Bladder microvascular endothelial cell (primary cell): ENCODE data around the gene AGK. TPM values are rescaled to one million over a fixed set of nuclear protein-coding genes. Genes with fewer than 3 reads are reported as not detected.

ENCODE experiments used
- total RNA-seq: library from RNA; depleted of rRNA; stranded (reverse); fragments of >200 nt; gene quantifications from 2 replicates; pipeline ENCODE4 v1.2.3, GENCODE V29; 2014

AGK gene, protein sequence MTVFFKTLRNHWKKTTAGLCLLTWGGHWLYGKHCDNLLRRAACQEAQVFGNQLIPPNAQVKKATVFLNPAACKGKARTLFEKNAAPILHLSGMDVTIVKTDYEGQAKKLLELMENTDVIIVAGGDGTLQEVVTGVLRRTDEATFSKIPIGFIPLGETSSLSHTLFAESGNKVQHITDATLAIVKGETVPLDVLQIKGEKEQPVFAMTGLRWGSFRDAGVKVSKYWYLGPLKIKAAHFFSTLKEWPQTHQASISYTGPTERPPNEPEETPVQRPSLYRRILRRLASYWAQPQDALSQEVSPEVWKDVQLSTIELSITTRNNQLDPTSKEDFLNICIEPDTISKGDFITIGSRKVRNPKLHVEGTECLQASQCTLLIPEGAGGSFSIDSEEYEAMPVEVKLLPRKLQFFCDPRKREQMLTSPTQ
- total RNA-seq, result 15.2 and 27.9 TPM in 2 replicates

DNA sequence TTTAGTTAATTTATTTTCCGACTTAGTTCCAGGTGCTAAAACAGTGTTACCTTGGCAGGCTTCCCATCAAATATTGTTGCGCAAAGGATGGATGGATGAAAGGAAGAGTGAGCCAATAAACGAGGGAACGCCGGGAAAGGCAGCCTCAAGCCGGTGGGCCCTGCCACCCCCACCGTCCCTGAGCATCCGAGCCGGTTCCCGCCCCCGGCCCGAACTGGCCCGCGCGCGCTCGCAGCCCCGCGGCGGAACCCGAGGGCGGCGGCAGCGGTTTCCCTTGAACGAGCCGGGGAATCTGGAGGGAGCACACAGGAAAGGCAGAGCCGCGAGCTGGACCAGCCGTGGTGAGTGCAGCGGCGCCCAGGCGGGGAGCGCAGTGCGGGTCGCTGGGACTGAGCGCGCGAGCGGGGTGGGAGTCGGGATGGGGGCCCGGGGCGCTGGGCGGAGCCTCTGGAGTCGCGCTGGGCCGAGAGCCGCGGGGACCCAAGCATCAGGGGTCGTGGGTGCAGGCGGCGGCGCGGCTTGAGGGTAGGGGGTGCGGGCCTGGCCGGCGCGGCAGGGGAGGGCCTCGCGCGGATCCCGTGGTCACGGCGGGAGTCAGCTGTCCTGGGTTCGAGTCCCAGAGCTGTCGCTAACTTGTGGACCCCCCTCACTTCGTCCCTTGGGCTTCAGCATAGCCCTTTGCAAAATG, at the start of gene AGK:
AGK (plus strand) TSS at position 317 of the 688 bp plus-strand sequence. CDS start 4,057 bp downstream, outside the sequence.

DNA sequence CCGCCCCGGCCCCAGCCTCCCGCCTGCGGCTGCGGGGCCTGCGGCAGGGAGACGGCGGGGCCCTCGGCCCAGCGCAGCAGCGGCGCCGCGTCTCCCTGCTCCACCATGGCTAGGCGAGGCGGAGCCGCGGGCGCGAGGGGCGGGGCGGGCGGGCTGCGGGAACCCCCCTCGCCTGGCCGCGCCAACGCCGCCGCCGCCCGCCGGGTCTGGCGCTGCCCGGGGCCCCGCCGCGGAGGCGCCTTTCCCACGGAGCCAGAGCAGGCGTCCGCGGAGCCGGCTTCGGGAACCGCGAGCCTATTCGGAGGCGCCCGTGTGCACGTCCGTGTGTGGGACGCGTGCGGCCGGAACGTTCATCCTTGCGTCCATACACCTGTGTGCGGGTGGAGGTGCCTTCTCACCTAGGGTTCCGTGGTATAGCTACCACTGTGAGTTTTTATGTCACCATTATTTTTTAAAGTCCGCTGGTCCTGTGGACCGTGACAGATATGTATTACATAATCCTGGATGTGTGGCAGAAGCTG, 150.9 kb downstream of the AGK start, which contains the start of gene DENND11:
DENND11 (minus strand) TSS at position 120 of the 521 bp plus-strand sequence; CDS start at position 107, 13 bp downstream.

Other genes with a start within 250 kb of the AGK start
- gene DENND11, start 150.8 kb downstream of the AGK start, total RNA-seq, result 28.8 and 161 TPM in 2 replicates
- not detected in 2 replicates for gene WEE2, start 156.9 kb downstream of the AGK start, total RNA-seq
- 130 and 147 TPM in 2 replicates for gene SSBP1, start 186.9 kb downstream of the AGK start, total RNA-seq
- 0.97 and 3.9 TPM in 2 replicates for gene TAS2R3, start 212.7 kb downstream of the AGK start, total RNA-seq
- 0.32 and 2.1 TPM in 2 replicates for gene TAS2R4, start 225.3 kb downstream of the AGK start, total RNA-seq
- gene TAS2R5, start 238.8 kb downstream of the AGK start, total RNA-seq, result 0.16 and 2.8 TPM in 2 replicates